DMS79 treated with DMSO at 0.1 percent for 48 hours (cell line): ENCODE data around the gene NEURL1B.
A peak's percentile ranks its signal among the peaks of the same experiment; 100 is the strongest.

Source experiments
- DNase-seq: peaks from one replicate; lab custom pipeline; 2025; lab: John Stamatoyannopoulos, UW

Gene NEURL1B

GRCh38 chr5:172715931-172716682, 75.0 kb downstream of the NEURL1B start:
- no peak for DNase-seq

GRCh38 chr5:172716796-172717313, 75.8 kb downstream of the NEURL1B start:
- DNase-seq, result peak; percentile 22

GRCh38 chr5:172717481-172718195, 76.6 kb downstream of the NEURL1B start:
- DNase-seq, result no peak

- no peak for DNase-seq
Measured at GRCh38 chr5:172718527-172719114, 77.6 kb downstream of the NEURL1B start.

GRCh38 chr5:172719211-172719610, 78.1 kb downstream of the NEURL1B start:
- no peak for DNase-seq

GRCh38 chr5:172720655-172721054, 79.6 kb downstream of the NEURL1B start:
- DNase-seq, result no peak

- DNase-seq, result no peak
Measured at GRCh38 chr5:172721455-172722326, 80.6 kb downstream of the NEURL1B start.

- no peak for DNase-seq
Measured at GRCh38 chr5:172722327-172722815, 81.3 kb downstream of the NEURL1B start.

- no peak for DNase-seq
Measured at GRCh38 chr5:172723508-172723907, 82.4 kb downstream of the NEURL1B start.

GRCh38 chr5:172724242-172725183, 83.5 kb downstream of the NEURL1B start:
- DNase-seq, result no peak

GRCh38 chr5:172725273-172725672, 84.2 kb downstream of the NEURL1B start:
- DNase-seq, result no peak

- no peak for DNase-seq
Measured at GRCh38 chr5:172725785-172726184, 84.7 kb downstream of the NEURL1B start.

GRCh38 chr5:172726966-172727365, 85.9 kb downstream of the NEURL1B start:
- DNase-seq, result no peak

GRCh38 chr5:172727551-172727950, 86.5 kb downstream of the NEURL1B start:
- DNase-seq, result no peak

GRCh38 chr5:172728481-172729241, 87.6 kb downstream of the NEURL1B start:
- no peak for DNase-seq

GRCh38 chr5:172729588-172729987, 88.5 kb downstream of the NEURL1B start:
- no peak for DNase-seq

GRCh38 chr5:172730222-172730621, 89.2 kb downstream of the NEURL1B start:
- DNase-seq, result no peak

GRCh38 chr5:172730981-172731679, 90.1 kb downstream of the NEURL1B start:
- no peak for DNase-seq

GRCh38 chr5:172731680-172732074, 90.6 kb downstream of the NEURL1B start:
- no peak for DNase-seq
